Esophagus muscularis mucosa (tissue), 4 donors: ENCODE measurements around the gene KPNA2. TPM values are rescaled to one million over a fixed set of nuclear protein-coding genes. Genes with fewer than 3 reads are reported as not detected.

Source experiments
- DNase-seq: peaks from one replicate; pipeline ENCODE4 v3.0.0-alpha.2; 2017; ENCODE audit errors: extremely low spot score
- H3K27ac ChIP-seq, 4 donors: fragments of 200-600 bp; sonication (generic); replicated peaks in 1 of 4; 1 replicate in 3 of 4; 2 replicates in 1 of 4; pipeline ENCODE4 v1.5.1; 2016 to 2019; ENCODE audit warnings: mild to moderate bottlenecking in 1 of 4
- H3K27me3 ChIP-seq, 4 donors: fragments of 200-600 bp; sonication (generic); one replicate each; pipeline versions ENCODE4 v1.5.1 to v1.6.0; 2016 to 2019
- H3K36me3 ChIP-seq, 4 donors: fragments of 200-600 bp; sonication (generic); one replicate each; pipeline ENCODE4 v1.5.1; 2016 to 2019
- H3K4me1 ChIP-seq, 4 donors: fragments of 200-600 bp; sonication (generic); one replicate each; pipeline ENCODE4 v1.5.1; 2016 to 2019
- H3K4me3 ChIP-seq, 4 donors: fragments of 200-600 bp; sonication (generic); 1 replicate in 2 of 4; 2 replicates in 2 of 4; pipeline ENCODE4 v1.5.1; 2016 to 2019; ENCODE audit warnings: mild to moderate bottlenecking in 4 of 4, moderate library complexity in 1 of 4
- H3K9me3 ChIP-seq, 4 donors: fragments of 200-600 bp; sonication (generic); 1 replicate in 3 of 4; 2 replicates in 1 of 4; pipeline ENCODE4 v1.5.1; 2016 to 2019
- CTCF ChIP-seq, 3 experiments: fragments of 200-600 bp in 2 of 3; fragments of 450-650 bp in 1 of 3; sonication (generic) in 2 of 3; IDR thresholded peaks; one replicate each; pipeline ENCODE4 v1.5.1; 2017 to 2019; ENCODE audit warnings: antibody characterized with exemption in 3 of 3, mild to moderate bottlenecking in 2 of 3, moderate library complexity in 1 of 3
- EP300 ChIP-seq: sonication (generic); formaldehyde crosslinking; IDR thresholded peaks from one replicate; pipeline ENCODE4 v1.6.1; 2017; ENCODE audit warnings: antibody characterized with exemption
- POLR2A ChIP-seq: fragments of 450-650 bp; IDR thresholded peaks from one replicate; pipeline ENCODE4 v1.6.1; 2017; ENCODE audit warnings: antibody characterized with exemption, moderate library complexity, mild to moderate bottlenecking, low read depth
- POLR2AphosphoS5 ChIP-seq, 2 donors: sonication (generic); formaldehyde crosslinking; IDR thresholded peaks; one replicate each; pipeline ENCODE4 v1.6.1; 2017; ENCODE audit warnings: antibody characterized with exemption in 2 of 2
- WGBS: methylation state at CpG from one replicate; pipeline ENCODE4 v1.1.5; 2018; 5-methylcytosine and 5-hydroxymethylcytosine counted together
- intact Hi-C: fragments of 100-400 bp; cut with DNase I; formaldehyde crosslinking; loops from one replicate; pipeline ENCODE4 v1.15.1; 2023
- total RNA-seq, 4 donors: library from RNA; depleted of rRNA; stranded (reverse); fragments of >200 nt; gene quantifications; one replicate each; pipeline versions ENCODE4 v1.1.0 to v1.2.1, GENCODE V29; 2016

The KPNA2 gene
- total RNA-seq, 4 donors from 2014 or later, result 11.2 to 26.3 (median 18.6) TPM

GRCh38 chr17:67999291-67999911, 36.1 kb upstream of the KPNA2 start:
- intact Hi-C loops, result loop anchor here (5.0 to 10.0 kb wide), 2 partner anchors 37 to 1325 kb away; partner anchors contain the start of gene ABCA5
- DNase-seq, result no peak
- Histone ChIP-seq H3K27me3 (no peaks in the 10 kb centered on the region), H3K4me1 (peaks cover 6 to 25% (median 20%) of the 10 kb centered on the region in 4 donors), H3K4me3 (no peak overlapping the region), H3K36me3 (no peaks in the 10 kb centered on the region), H3K27ac (no peak overlapping the region), H3K9me3 (no peaks in the 10 kb centered on the region)
- 98% methylated on average over 3 of the region's 3 CpGs for WGBS
- no peak for TF ChIP-seq POLR2AphosphoS5 (IDR thresholded peaks at IDR 0.05)
- no peak for TF ChIP-seq POLR2A

DNA sequence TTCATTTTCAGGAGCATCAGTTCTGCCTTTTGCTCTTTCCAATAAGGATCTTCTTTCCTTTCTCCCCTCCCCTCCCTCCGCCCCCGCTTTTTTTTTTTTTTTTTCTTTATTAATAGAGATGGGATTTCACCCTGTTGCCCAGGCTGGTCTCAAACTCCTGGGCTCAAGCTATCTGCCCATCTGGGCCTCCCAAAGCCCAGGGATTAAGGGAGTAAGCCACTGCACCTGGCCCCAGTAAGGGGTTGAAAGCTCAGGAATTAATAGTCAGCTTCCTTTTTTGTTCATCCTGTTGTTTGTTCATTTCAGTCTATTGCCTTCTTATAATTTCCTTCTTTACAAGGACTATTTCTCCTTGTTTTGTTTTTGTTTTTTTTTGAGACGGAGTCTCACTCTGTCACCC, 31.3 kb upstream of the KPNA2 start:
- 92% methylated on average over 3 of the region's 3 CpGs for WGBS
- Histone ChIP-seq H3K4me1 (no peaks in the 10 kb centered on the region), H3K27me3 (no peaks in the 10 kb centered on the region), H3K36me3 (no peaks in the 10 kb centered on the region), H3K27ac (no peak overlapping the region), H3K4me3 (no peak overlapping the region), H3K9me3 (no peaks in the 10 kb centered on the region)
- no peak for DNase-seq
- intact Hi-C loops, result no loop called here
- no peak for TF ChIP-seq CTCF (IDR thresholded peaks at IDR 0.05)

- no peaks in the 10 kb centered on the region for H3K4me1 ChIP-seq
- no peak overlapping the region for H3K4me3 ChIP-seq
- TF ChIP-seq POLR2AphosphoS5 (IDR thresholded peaks at IDR 0.05) (no peak), EP300 (no peak), CTCF (IDR thresholded peaks at IDR 0.05) (no peak), POLR2A (no peak)
- H3K27ac ChIP-seq, result no peak overlapping the region
- no peaks in the 10 kb centered on the region for H3K36me3 ChIP-seq
- no peaks in the 10 kb centered on the region for H3K9me3 ChIP-seq
- intact Hi-C loops, result no loop called here
- no peaks in the 10 kb centered on the region for H3K27me3 ChIP-seq
- WGBS, result 74% methylated on average over 6 of the region's 6 CpGs
- no peak for DNase-seq
Observed at GRCh38 chr17:68006797-68007196, 28.7 kb upstream of the KPNA2 start.

GRCh38 chr17:68011199-68011665, 24.3 kb upstream of the KPNA2 start:
- no peak overlapping the region for H3K4me3 ChIP-seq

GRCh38 chr17:68013385-68013784, 22.1 kb upstream of the KPNA2 start:
- no peaks in the 10 kb centered on the region for H3K9me3 ChIP-seq
- DNase-seq, result no peak
- H3K36me3 ChIP-seq, result no peaks in the 10 kb centered on the region
- TF ChIP-seq POLR2A (no peak), POLR2AphosphoS5 (IDR thresholded peaks at IDR 0.05) (no peak), EP300 (no peak), CTCF (IDR thresholded peaks at IDR 0.05) (no peak)
- H3K27ac ChIP-seq, result no peak overlapping the region
- no peaks in the 10 kb centered on the region for H3K4me1 ChIP-seq
- no peaks in the 10 kb centered on the region for H3K27me3 ChIP-seq
- no peak overlapping the region for H3K4me3 ChIP-seq
- intact Hi-C loops, result no loop called here

More at GRCh38 chr17:68011199-68011665, 24.3 kb upstream of the KPNA2 start:
- TF ChIP-seq EP300 (no peak), CTCF (IDR thresholded peaks at IDR 0.05) (peak; percentile 50 to 62 (median 58))
- Histone ChIP-seq H3K27me3 (no peaks in the 10 kb centered on the region), H3K4me1 (no peaks in the 10 kb centered on the region), H3K27ac (no peak overlapping the region), H3K36me3 (no peaks in the 10 kb centered on the region), H3K9me3 (no peaks in the 10 kb centered on the region)
- 52% methylated on average over 19 of the region's 20 CpGs for WGBS
- intact Hi-C loops, result no loop called here
- DNase-seq, result no peak
